HEK293 (cell line): Measurements from ENCODE around the gene MYZAP.

ENCODE experiments used
- CTCF ChIA-PET: fragments of 350-600 bp; formaldehyde crosslinking; extraction: SDS; loops from one replicate; lab custom pipeline; 2021; ENCODE audit warnings: antibody characterized with exemption; lab: Yijun Ruan, JAX
- POLR2A ChIA-PET: fragments of 300-600 bp; formaldehyde crosslinking; extraction: SDS; loops from one replicate; lab custom pipeline; 2020; ENCODE audit warnings: antibody characterized with exemption, inconsistent platforms; lab: Yijun Ruan, JAX
- H3K27ac ChIP-seq: fragments of 200-500 bp; sonication (Bioruptor generic); 2 replicates; pipeline ENCODE4 v1.5.1; 2014; ENCODE audit warnings: low read depth, low read length, control low read depth, inconsistent platforms; ENCODE audit errors: extremely low read depth
- H3K36me3 ChIP-seq, 2 experiments: fragments of 200-500 bp in 1 of 2; sonication (Bioruptor generic) in 1 of 2; 1 replicate in 1 of 2; 2 replicates in 1 of 2; pipeline ENCODE4 v1.5.1; 2014 to 2017; ENCODE audit warnings: inconsistent platforms in 2 of 2, low read length in 2 of 2; ENCODE audit not compliant: control insufficient read depth in 2 of 2, insufficient read depth in 1 of 2
- H3K4me1 ChIP-seq: fragments of 200-500 bp; sonication (Bioruptor generic); 2 replicates; pipeline ENCODE4 v1.5.1; 2014; ENCODE audit warnings: mild to moderate bottlenecking, low read length, inconsistent platforms; ENCODE audit not compliant: control insufficient read depth, insufficient read depth
- H3K4me3 ChIP-seq: 2 replicates; pipeline ENCODE4 v1.5.1; 2011; ENCODE audit warnings: low read depth, mild to moderate bottlenecking, control low read depth, low read length, moderate library complexity
- H3K9me3 ChIP-seq: fragments of 200-500 bp; sonication (Bioruptor generic); 2 replicates; pipeline ENCODE4 v1.5.1; 2014; ENCODE audit warnings: low read depth, low read length, inconsistent platforms; ENCODE audit not compliant: control insufficient read depth, insufficient read depth
- KLF10 ChIP-seq: fragments of 450-650 bp; IDR thresholded peaks from 2 replicates; pipeline ENCODE4 v1.5.1; 2018; ENCODE audit warnings: missing biosample characterization, mild to moderate bottlenecking, missing genetic modification characterization
- KLF8 ChIP-seq: fragments of 450-650 bp; formaldehyde crosslinking; IDR thresholded peaks from 2 replicates; pipeline ENCODE4 v1.5.1; 2016; ENCODE audit warnings: missing biosample characterization, missing genetic modification characterization
- MYNN ChIP-seq: fragments of 450-650 bp; formaldehyde crosslinking; IDR thresholded peaks from 2 replicates; pipeline ENCODE4 v1.5.1; 2016; ENCODE audit warnings: missing biosample characterization, missing genetic modification characterization, borderline replicate concordance
- SP7 ChIP-seq: fragments of 450-650 bp; formaldehyde crosslinking; IDR thresholded peaks from 2 replicates; pipeline ENCODE4 v1.5.1; 2016; ENCODE audit warnings: missing biosample characterization, missing genetic modification characterization
- WT1 ChIP-seq: fragments of 450-650 bp; formaldehyde crosslinking; IDR thresholded peaks from 2 replicates; pipeline ENCODE4 v1.5.1; 2016; ENCODE audit warnings: missing biosample characterization, missing genetic modification characterization
- ZFHX2 ChIP-seq: fragments of 450-650 bp; formaldehyde crosslinking; conservative IDR thresholded peaks from 2 replicates; pipeline ENCODE4 v1.5.1; 2016; ENCODE audit warnings: missing biosample characterization, missing genetic modification characterization
- ZNF174 ChIP-seq: fragments of 450-650 bp; formaldehyde crosslinking; IDR thresholded peaks from 2 replicates; pipeline ENCODE4 v1.5.0; 2017; ENCODE audit warnings: missing biosample characterization, mild to moderate bottlenecking, missing genetic modification characterization
- ZNF19 ChIP-seq: fragments of 450-650 bp; formaldehyde crosslinking; IDR thresholded peaks from 2 replicates; pipeline ENCODE4; 2016; ENCODE audit warnings: missing biosample characterization, missing genetic modification characterization, low read depth
- ZNF2 ChIP-seq: fragments of 450-650 bp; formaldehyde crosslinking; IDR thresholded peaks from 2 replicates; pipeline ENCODE4 v1.5.1; 2016; ENCODE audit warnings: missing biosample characterization, missing genetic modification characterization
- ZNF214 ChIP-seq: fragments of 450-650 bp; formaldehyde crosslinking; IDR thresholded peaks from 2 replicates; pipeline ENCODE4 v1.5.1; 2017; ENCODE audit warnings: missing biosample characterization, mild to moderate bottlenecking, missing genetic modification characterization, borderline replicate concordance
- ZNF341 ChIP-seq: fragments of 450-650 bp; formaldehyde crosslinking; IDR thresholded peaks from 2 replicates; pipeline ENCODE4; 2016; ENCODE audit warnings: low read depth, missing biosample characterization, missing genetic modification characterization
- ZNF354C ChIP-seq: fragments of 450-650 bp; formaldehyde crosslinking; IDR thresholded peaks from 2 replicates; pipeline ENCODE4 v1.5.1; 2016; ENCODE audit warnings: missing biosample characterization, missing genetic modification characterization, low read depth, borderline replicate concordance
- ZNF473 ChIP-seq: fragments of 450-650 bp; formaldehyde crosslinking; IDR thresholded peaks from 2 replicates; pipeline ENCODE4 v1.5.1; 2017; ENCODE audit warnings: missing biosample characterization, missing genetic modification characterization
- ZNF670 ChIP-seq: fragments of 450-650 bp; formaldehyde crosslinking; IDR thresholded peaks from 2 replicates; pipeline ENCODE4 v1.5.1; 2016; ENCODE audit warnings: missing biosample characterization, missing genetic modification characterization, low read depth
- ZNF777 ChIP-seq: fragments of 450-650 bp; formaldehyde crosslinking; IDR thresholded peaks from 2 replicates; pipeline ENCODE4 v1.5.1; 2017; ENCODE audit warnings: missing biosample characterization, missing genetic modification characterization, borderline replicate concordance
- ZXDB ChIP-seq: fragments of 450-650 bp; formaldehyde crosslinking; IDR thresholded peaks from 2 replicates; pipeline ENCODE4 v1.5.1; 2016; ENCODE audit warnings: missing biosample characterization, missing genetic modification characterization
- TF ChIP-seq, protein P1 (sequence below): fragments of 450-650 bp; formaldehyde crosslinking; IDR thresholded peaks from 2 replicates; pipeline ENCODE4 v1.5.1; 2016; ENCODE audit warnings: missing biosample characterization, missing genetic modification characterization
- TF ChIP-seq, protein P2 (sequence below): fragments of 450-650 bp; formaldehyde crosslinking; IDR thresholded peaks from 2 replicates; pipeline ENCODE4 v1.5.1; 2017; ENCODE audit warnings: missing biosample characterization, missing genetic modification characterization
- TF ChIP-seq, protein P3 (sequence below): fragments of 450-650 bp; formaldehyde crosslinking; IDR thresholded peaks from 2 replicates; pipeline ENCODE4 v1.5.1; 2016; ENCODE audit warnings: missing biosample characterization, missing genetic modification characterization, low read depth
- TF ChIP-seq, protein P4 (sequence below): fragments of 450-650 bp; formaldehyde crosslinking; IDR thresholded peaks from 2 replicates; pipeline ENCODE4 v1.5.1; 2017; ENCODE audit warnings: missing biosample characterization, mild to moderate bottlenecking, missing genetic modification characterization, moderate library complexity

The MYZAP gene

DNA sequence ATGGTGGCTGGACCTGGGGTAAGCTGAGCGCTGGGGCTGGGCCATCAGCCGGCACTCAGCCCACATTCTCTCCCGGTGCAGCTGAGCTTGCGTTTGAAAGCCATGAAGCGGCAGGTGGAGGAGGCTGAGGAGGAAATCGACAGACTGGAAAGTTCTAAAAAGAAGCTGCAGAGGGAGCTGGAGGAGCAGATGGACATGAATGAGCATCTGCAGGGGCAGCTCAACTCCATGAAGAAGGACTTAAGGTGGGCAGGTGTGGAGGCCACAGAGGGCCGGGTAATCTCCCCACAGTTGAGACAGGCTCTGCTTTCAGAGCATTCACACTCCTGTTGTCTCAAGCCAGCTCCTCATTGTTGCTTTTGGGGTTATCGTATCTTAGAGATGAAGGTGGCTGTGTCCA is 45.7 kb upstream of the MYZAP start:
- no peaks in the 10 kb centered on the region for H3K36me3 ChIP-seq
- no peak for TF ChIP-seq WT1 (tag by site-specific recombination)
- TF ChIP-seq ZNF214: no peak
- TF ChIP-seq, protein P1, sequence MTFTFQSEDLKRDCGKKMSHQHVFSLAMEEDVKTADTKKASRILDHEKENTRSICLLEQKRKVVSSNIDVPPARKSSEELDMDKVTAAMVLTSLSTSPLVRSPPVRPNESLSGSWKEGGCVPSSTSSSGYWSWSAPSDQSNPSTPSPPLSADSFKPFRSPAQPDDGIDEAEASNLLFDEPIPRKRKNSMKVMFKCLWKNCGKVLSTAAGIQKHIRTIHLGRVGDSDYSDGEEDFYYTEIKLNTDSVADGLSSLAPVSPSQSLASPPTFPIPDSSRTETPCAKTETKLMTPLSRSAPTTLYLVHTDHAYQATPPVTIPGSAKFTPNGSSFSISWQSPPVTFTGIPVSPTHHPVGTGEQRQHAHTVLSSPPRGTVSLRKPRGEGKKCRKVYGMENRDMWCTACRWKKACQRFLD: no peak
- TF ChIP-seq, protein P2, sequence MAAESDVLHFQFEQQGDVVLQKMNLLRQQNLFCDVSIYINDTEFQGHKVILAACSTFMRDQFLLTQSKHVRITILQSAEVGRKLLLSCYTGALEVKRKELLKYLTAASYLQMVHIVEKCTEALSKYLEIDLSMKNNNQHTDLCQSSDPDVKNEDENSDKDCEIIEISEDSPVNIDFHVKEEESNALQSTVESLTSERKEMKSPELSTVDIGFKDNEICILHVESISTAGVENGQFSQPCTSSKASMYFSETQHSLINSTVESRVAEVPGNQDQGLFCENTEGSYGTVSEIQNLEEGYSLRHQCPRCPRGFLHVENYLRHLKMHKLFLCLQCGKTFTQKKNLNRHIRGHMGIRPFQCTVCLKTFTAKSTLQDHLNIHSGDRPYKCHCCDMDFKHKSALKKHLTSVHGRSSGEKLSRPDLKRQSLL (tag by site-specific recombination): no peak
- TF ChIP-seq MYNN (tag by site-specific recombination): no peak
- no peak for TF ChIP-seq SP7 (tag by site-specific recombination)
- no peak for TF ChIP-seq ZNF19 (tag by site-specific recombination)
- TF ChIP-seq ZXDB: no peak
- no peak for TF ChIP-seq ZNF2
- TF ChIP-seq KLF8 (tag by site-specific recombination): no peak
- TF ChIP-seq ZNF174: no peak
- no peak for TF ChIP-seq ZNF473 (tag by site-specific recombination)
- TF ChIP-seq, protein P3, sequence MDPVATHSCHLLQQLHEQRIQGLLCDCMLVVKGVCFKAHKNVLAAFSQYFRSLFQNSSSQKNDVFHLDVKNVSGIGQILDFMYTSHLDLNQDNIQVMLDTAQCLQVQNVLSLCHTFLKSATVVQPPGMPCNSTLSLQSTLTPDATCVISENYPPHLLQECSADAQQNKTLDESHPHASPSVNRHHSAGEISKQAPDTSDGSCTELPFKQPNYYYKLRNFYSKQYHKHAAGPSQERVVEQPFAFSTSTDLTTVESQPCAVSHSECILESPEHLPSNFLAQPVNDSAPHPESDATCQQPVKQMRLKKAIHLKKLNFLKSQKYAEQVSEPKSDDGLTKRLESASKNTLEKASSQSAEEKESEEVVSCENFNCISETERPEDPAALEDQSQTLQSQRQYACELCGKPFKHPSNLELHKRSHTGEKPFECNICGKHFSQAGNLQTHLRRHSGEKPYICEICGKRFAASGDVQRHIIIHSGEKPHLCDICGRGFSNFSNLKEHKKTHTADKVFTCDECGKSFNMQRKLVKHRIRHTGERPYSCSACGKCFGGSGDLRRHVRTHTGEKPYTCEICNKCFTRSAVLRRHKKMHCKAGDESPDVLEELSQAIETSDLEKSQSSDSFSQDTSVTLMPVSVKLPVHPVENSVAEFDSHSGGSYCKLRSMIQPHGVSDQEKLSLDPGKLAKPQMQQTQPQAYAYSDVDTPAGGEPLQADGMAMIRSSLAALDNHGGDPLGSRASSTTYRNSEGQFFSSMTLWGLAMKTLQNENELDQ: no peak
- no peak for TF ChIP-seq ZNF341 (tag by site-specific recombination)
- TF ChIP-seq KLF10 (tag by site-specific recombination): no peak
- no peak for TF ChIP-seq ZNF354C (tag by site-specific recombination)
- no peak for TF ChIP-seq ZNF777 (tag by site-specific recombination)
- TF ChIP-seq, protein P4, sequence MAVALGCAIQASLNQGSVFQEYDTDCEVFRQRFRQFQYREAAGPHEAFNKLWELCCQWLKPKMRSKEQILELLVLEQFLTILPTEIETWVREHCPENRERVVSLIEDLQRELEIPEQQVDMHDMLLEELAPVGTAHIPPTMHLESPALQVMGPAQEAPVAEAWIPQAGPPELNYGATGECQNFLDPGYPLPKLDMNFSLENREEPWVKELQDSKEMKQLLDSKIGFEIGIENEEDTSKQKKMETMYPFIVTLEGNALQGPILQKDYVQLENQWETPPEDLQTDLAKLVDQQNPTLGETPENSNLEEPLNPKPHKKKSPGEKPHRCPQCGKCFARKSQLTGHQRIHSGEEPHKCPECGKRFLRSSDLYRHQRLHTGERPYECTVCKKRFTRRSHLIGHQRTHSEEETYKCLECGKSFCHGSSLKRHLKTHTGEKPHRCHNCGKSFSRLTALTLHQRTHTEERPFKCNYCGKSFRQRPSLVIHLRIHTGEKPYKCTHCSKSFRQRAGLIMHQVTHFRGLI: no peak
- no peak for TF ChIP-seq ZNF670
- TF ChIP-seq, all 188 proteins: peak for 0
- ChIA-PET CTCF (interaction anchor here (0.6 to 2.1 kb wide), 7 partner anchors 12 to 1522 kb away, joined by 3 to 9 read pairs (median 4); no protein-coding TSS in a partner anchor), POLR2A (no interaction called here)
- Histone ChIP-seq H3K9me3 (no peaks in the 10 kb centered on the region), H3K4me1 (no peaks in the 10 kb centered on the region), H3K27ac (no peak overlapping the region), H3K4me3 (no peak overlapping the region)

DNA sequence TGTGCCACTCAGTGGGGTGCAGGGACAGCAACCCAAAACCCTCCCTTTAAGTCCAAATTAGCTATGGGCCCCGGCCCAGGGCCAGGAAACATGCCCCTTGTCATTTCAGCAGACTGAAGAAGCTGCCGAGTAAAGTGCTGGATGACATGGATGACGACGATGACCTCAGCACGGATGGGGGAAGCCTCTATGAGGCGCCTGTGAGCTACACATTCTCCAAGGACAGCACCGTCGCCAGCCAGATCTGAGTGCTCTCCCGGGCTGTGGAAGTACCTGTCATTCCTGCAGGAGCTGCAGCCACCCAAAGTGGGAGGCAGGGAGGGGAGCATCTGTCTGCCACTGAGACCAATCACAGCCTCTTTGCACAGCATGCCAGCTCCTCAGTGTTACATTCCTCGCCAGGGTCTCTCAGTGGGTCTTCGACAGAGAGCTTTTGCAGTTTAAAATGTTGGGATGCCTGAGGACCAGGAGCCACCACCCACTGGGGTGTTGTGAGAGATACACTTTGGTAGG is 44.4 kb upstream of the MYZAP start:
- ChIA-PET CTCF (interaction anchor here (1.6 to 2.1 kb wide), 2 partner anchors 11 to 20 kb away, joined by 5 to 9 read pairs; no protein-coding TSS in a partner anchor), POLR2A (no interaction called here)
- Histone ChIP-seq H3K27ac (no peak overlapping the region), H3K36me3 (no peaks in the 10 kb centered on the region), H3K4me1 (no peaks in the 10 kb centered on the region), H3K9me3 (no peaks in the 10 kb centered on the region), H3K4me3 (no peak overlapping the region)
- TF ChIP-seq ZFHX2 (tag by site-specific recombination): no peak
- TF ChIP-seq, all 188 proteins: peak for 0
